Limb (tissue), 2 donors: ENCODE results near the gene USP2.

ENCODE experiments used
- DNase-seq, 2 donors: peaks; one replicate each; pipeline ENCODE4 v3.0.0-alpha.2; 2016; ENCODE audit errors: extremely low spot score in 2 of 2

The USP2 gene

DNA sequence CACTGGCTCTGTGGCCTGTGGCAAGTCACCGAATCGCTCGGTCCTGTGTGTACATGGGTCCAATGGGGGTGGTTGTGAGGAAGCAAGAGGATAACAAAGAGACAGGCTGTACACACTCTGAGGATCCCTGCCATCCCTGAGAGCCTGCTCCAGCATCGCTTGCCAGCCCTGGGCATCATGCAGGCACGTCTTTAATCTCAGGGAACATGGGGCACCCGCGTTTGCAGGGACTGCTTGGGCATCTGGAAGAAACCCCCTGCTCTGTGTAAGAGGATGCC, 39.5 kb downstream of the USP2 start:
- DNase-seq, result peak in 1 of 2 donors; percentile 30

DNA sequence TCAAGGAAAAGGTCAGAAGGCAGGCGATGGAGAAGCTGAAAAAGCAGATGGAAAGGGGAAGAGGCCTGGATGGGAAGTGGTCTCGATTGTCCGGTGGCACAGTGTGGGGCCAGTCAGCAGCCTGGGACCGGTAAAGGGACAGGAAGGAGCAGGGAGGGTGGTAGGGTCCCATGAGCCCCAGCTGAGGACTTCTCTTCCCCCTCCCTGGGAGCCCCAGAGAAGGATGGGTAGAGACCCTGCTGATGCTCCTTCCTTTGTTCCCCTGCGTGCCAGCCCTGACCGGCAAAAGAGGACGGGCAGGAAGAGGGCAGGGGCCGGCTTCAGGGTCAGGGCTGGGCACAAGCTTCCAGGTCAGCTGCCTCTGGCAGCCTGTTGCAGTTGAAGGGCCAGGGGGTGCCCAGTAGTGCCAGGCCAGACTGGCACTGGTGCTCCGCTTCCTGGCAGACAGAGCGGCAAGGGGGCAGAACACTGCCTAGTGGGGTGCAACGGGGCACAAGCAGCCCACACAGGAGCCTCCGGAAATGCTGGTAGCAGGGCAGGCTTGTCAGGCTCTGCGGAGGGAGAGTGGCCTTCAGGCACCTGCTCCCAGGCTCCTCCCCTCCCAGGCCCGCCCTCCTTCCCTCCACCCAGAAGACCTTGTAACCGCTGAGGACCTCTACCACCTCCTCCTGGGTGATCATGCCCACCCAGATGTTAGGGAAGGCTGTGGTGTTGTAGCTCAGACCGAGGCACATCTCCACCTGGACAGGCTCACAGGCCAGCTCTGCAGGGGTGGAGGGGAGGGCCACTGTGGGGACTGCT, 40.1 kb downstream of the USP2 start:
- peak in 1 of 2 donors; percentile 40 for DNase-seq

DNA sequence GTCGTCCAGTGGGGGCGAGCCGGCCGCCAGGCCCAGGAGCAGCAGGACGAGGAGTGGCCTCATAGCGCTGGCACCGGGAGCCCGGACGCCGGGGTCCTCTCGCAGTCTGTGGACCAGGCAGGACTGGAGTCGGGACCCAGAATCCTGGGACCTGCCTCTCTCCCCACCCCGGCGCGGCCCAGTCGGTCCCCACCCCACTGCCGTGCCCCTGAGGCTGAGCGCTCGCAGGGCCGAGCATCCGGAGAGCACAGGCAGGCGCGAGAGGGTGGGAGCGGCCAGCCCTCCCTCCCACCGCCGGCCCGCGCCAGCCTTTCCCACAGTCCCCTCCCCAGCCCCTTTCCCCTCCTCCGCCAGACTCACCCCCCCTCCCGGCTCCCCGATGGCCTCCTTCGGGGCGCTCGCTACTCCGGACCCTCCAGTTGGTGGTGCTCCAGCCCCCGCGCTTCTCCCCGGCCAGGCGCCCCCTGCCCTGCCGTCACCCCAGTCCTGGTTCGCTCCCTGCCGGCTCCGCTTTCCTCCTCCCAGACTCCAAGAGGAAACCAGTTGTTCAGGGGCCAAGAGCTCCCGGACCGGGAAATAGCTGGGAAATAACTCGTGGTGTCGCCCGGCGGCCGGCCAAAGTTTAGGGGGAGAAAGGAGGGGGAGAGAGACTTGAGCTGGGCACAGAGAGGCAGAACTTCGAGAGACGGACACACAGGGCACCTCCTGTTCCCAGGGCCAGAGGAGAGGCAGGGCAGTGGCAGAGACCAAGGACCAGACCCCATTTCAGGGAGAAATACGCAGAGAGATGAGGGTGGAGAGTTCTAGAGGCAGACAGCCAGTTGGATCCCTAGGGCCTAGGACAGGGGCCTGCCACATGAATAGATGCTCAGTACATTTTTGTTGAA, 40.9 kb downstream of the USP2 start, which contains the start of gene C1QTNF5:
C1QTNF5 (minus strand) TSS at position 549 of the 887 bp plus-strand sequence; CDS start at position 63, 486 bp downstream.
- DNase-seq, result peak; percentile 86 to 89

- peak; percentile 77 to 87 for DNase-seq
These were observed 41.7 kb downstream of the USP2 start for GRCh38 chr11:119339589-119340334.

DNA sequence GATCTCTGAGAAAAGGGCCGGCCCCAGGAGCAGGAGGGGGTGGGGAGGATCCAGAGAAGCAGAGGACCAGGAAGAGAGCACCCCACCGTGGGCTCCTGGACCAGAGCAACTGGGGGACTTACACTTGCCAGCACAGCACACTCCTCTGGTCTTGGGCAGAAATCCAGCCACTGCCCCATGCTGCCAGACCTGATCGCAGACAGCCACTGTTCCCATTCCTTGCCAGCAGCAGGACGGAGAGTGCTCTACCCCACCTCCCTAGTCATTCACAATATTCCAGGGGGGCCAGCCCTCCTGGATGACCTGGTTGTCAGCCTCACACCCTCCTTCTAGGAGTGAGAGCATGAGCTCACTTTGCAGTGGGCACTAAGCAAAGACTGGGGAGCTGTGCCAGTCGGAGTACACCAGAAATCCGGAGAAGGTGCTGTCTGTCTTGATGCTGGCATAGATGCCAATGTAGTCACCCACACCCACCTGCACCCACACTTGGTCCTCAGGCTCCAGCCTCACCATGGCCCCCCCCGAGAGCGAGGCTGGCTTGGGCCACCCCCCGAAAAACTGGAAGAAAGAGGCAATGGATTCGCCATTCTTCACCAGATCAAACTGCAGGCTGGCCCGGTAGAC, 42.4 kb downstream of the USP2 start:
- DNase-seq, result peak in 1 of 2 donors; percentile 51

DNA sequence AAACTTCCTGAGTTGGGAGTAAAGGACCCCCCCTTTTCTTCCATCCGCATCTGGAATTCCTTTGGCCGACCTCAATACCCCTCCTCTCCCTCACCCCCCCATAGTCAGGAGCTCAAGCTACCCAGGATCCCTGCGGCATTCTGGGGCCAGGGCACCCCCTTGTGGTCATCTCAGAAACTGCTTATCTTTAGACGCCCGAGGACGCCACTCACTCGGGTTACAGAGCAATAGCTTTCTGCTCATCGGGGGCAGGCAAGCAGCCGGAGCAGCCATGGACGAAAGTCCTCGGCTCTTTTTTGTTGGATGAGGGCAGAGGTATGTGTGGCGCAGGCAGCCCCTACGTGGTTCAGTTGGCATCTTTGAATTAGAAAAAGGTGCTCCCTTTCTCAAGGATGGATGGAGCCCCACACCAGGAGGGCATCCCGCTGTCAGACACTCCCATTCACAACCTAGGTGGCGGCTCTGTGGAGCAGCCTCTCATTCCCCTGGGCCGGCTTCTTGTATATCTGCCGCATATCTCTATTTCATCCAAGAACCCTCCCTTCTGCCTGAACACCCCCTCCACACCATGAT, 43.1 kb downstream of the USP2 start:
- DNase-seq, result peak; percentile 84 to 88

DNA sequence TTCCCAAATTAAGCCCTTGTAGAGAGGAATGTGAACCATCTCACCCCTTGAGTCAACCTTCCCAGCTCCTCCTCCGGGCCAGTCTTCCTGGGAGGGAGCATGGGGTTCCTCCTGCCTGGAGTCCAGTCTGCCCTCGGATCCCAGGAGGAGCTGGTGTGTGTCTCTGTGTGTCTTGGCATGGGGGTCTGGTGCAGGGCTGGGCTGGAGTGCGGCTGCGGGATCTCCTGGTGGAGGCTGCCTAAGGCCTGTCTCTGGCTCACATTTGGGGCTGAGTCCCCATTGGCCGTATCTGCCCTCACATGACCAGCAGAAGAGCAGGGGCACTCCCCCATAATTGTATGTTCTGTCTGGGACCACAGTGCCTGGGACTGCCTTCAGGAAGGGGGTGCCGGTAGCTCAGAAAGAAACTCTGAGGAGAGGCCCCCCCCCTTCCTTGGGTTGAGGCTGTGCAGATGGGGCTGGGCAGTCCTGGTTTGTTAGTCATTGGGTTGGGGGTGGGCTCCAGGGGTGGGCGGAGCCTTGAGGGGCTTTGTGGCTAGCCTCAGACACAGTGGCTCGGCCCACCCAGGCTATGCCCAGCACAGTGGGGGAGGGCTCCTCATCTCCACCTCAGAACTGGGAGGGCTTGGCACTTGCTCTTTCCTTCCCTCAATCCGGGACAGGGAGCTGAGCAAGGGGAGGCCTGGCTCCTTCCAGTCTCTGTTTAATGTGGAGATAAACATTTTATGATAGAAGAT, 43.7 kb downstream of the USP2 start:
- peak in 1 of 2 donors; percentile 74 for DNase-seq

DNA sequence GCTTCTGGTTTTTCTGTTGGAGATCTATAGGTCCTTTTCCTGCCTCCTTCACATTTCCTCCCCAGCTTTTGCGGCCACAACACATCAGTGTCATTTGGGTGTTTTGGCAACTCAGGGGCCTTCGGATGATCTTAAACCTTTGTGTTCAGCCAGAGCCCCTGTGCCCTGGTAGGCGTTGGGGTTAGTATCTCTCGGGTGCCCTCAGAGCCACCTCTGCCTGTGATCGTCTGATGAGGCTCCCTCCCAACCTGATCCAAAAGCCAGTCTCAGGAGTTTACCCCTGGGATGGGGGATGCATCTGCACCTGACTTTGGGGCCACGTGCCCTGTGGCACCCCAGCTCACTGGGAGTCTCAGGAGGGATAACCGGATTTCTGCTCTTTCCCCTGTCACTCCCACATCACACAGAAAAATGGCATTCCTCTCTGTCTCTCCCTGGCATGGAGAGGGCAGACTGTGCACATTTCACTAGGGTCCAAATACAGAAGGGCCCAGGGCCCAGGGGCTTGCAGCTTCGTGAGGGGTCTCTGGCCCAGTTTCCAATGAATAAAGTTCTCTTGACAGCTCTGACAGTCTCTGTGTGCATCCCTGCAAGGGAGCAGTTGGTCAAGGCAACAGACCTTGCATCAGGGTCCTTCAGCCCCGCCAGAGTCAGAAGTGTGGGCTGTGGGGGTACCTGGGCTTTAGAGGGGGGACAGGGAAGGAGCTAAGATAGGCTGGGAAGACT, 44.6 kb downstream of the USP2 start:
- peak in 1 of 2 donors; percentile 28 for DNase-seq

- DNase-seq, result peak in 1 of 2 donors; percentile 27
These were observed 45.6 kb downstream of the USP2 start for GRCh38 chr11:119335655-119336543.

GRCh38 chr11:119335091-119335654, 46.3 kb downstream of the USP2 start:
- peak in 1 of 2 donors; percentile 25 for DNase-seq

DNA sequence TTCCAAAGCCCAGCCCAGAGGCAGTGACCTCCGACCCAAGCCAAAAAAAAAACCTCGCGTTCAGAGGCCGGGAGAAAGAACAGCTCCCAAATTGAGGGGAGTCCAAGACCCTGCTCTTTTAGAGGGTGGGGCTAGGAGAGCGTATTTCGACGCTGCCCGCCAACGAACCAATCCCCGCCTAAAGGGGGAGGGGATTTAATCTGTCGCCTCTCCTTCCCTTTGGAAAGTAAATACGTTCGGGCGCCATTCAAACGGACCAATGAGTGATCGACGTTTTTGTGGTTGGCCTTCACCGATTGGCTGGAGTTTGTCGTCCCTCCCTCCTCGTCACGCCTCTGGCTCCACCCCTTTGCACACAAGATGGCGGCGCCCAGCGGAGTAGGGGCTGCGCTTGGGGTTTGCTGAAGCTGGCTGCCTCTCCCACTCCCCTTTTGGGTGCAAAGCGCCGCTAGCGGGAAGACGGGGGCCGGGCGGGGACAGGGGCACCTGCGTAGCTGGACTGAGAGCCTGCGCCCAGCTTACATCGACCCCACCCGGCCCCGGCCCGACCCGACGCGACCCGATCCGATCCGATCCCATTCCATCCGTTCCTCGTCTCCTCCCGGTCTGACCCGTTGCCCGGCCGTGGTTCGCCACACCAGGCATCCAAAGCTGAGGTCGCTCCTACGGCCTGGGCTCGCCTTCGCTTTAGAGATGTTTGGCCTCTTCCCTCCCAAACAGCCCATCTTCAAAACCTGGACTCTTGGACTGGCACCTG, 47.1 kb downstream of the USP2 start, which contains the start of gene RNF26:
RNF26 (plus strand) TSS at position 354 of the 757 bp plus-strand sequence. CDS start 596 bp downstream, outside the sequence.
- DNase-seq, result peak; percentile 95 to 98

DNA sequence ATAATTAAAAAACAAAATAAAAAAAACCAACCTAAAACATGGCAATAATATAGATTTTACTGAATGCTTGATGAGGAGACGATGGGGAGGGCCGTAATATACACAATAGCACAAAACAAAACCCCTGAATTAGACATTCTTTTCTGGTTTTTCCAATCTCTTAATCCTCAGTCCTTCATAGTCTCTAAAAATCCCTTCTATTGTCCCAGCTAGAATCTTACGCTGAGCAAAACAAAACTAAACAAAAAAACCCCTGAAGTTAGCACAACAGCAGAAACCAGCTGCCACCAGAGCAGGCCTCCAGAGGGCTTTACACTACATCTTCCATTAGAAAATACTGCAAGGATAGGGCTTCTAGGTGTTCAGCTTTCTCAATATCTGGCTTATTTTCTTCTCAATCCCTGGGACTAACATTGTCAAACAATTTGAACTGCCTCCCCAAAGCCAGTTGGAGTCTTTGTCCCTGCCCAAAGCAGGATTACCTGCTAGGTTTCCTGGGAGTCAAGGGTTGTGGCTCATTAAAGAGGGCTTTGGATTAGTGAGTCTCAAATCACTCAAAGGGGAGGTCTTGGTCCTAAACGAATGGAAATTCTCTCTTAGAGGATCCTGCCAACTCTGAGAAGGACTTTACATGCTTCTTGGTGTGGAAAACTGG, 49.3 kb downstream of the USP2 start:
- DNase-seq, result no peak

DNA sequence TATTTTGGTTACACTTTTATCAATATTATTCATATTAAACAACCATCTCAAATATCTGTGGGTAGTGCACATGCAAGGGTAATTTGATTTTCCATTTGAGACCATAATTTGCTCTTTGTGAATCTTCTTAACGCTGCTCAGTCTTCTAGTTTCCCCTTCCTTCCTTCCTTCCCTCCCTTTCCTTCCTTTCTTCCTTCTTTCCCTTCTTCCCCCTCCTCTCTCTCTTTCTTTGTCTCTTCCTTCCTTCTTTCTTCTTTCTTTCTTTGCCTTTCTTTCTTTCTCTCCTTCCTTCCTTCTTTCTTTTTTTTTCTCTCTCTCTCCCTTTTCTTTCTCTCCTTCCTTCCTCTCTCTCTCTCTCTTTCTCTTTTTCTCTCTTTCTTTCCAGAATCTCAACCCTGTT, 51.3 kb downstream of the USP2 start:
- no peak for DNase-seq

DNA sequence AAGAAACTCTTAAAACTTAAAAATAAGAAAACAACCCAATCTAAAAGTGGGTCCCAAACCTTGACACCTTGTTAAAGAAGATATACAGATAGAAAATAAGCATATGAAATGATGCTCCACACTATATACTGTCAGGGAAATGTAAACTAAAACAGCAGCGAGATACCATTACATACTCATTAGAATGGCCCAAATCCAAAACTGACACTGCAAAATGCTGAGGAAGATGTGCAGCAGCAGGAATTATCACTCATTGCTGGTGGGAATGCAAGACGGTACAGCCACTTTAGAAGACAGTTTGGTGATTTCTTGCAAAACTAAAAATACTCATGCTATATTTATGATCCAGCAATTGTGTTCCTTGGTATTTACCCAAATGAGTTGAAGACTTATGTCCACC, 52.2 kb downstream of the USP2 start:
- DNase-seq, result no peak

DNA sequence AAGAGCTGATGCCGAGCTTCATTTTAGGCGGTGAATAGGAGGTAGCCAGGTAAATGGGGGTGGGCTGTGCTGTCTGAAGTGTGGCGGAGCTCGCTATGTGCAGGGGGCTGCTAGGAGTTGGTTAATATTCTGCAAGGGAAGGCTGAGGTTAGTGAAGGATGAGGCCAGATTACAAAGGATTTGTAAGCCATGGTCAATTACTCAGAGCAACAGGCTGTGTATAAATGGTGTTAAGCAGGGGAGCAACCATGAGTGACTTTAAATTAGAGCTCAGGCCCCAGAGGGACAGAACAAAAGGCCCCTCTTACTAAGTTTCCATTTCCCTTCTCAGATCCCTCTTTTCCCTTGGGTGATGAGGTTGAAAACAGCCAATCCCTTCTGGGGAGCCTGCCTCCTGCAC, 57.3 kb downstream of the USP2 start:
- no peak for DNase-seq

DNA sequence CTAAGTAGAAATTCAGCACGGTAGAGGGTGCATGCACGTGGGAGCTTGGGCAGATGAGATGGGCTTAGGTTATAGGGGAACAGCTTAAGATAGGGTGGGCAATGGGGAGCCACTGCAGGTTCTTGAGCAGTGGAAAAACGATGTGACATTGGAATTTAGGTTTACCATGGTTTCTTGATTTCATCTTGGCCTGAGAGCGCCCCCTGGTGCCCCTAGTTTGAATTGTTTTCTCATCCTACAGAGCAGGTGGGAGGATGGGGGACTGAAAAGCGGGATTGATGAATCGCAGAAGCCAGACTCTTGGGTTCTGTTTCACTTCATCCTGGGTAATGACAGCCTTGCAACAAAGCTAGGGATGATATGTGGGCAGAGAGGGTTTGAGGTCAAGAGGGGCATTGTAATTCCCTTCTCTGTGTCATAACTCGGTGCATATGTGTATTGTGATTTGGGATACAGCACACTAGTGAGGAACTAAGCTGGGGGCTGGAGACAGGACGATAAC, 57.9 kb downstream of the USP2 start:
- DNase-seq, result peak; percentile 66 to 87
